ENCODE measurements around the gene MATCAP1. TPM values are rescaled to one million over a fixed set of nuclear protein-coding genes. Genes with fewer than 3 reads are reported as not detected.

The MATCAP1 gene
- polyA plus RNA-seq, 1 donor (not counting 4 experiments of a cell fraction or from before 2014, with no cell fraction given) = 13.3 TPM

DNA sequence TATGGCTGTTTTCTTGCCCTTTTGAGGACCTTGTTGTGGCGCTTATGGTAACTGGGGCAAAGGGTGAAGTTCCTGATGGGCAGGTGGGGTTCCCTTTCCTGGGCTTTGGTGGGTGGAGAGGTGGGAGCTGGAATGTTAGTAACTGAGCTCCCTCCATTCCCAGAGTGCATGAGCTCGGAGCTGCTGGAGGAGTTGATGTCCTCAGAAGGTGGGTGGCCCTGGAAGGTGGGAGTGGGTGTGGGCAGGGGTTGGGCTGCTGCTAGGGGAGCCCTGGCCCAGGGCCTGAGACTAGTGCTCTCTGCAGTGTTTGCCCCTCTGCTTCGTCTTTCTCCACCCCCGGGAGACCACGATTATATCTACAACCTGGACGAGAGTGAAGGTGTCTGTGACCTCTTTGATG is 13.9 kb upstream of the MATCAP1 start:
- Histone ChIP-seq H3K79me2 (ENCODE audit: control insufficient read depth, insufficient read depth, low read length) (peaks cover 46% of the 10 kb centered on the region), H4K20me1 (ENCODE audit: control insufficient read depth, extremely low read depth, insufficient read depth, low read length) (peaks cover 4% of the 10 kb centered on the region), H3K36me3 (ENCODE audit: control insufficient read depth in 2 of 2, extremely low read depth in 1 of 2, insufficient read depth in 2 of 2, low read length in 2 of 2) (peaks cover 40 to 49% of the 10 kb centered on the region in 2 experiments), H3K9me3 (ENCODE audit: control insufficient read depth, low read depth, low read length) (no peaks in the 10 kb centered on the region), H3K9me1 (ENCODE audit: control insufficient read depth, extremely low read depth, insufficient read depth, low read length) (peaks cover 4% of the 10 kb centered on the region), H3K4me2 (ENCODE audit: control insufficient read depth, extremely low read depth, insufficient read depth, low read depth, low read length) (no peak overlapping the region), H3K4me1 (ENCODE audit: control insufficient read depth, extremely low read depth, insufficient read depth, low read length) (peaks cover 28% of the 10 kb centered on the region), H3K4me3 (ENCODE audit: control insufficient read depth in 2 of 3, extremely low read depth in 1 of 3, insufficient read depth in 2 of 3, low read depth in 1 of 3, low read length in 3 of 3) (no peak overlapping the region), H3K27me3 (ENCODE audit: control insufficient read depth, extremely low read depth, insufficient read depth, low read length) (no peaks in the 10 kb centered on the region), H3K27ac (ENCODE audit: control insufficient read depth, insufficient read depth, low read length) (no peak overlapping the region), H3K9ac (ENCODE audit: control insufficient read depth, extremely low read depth, insufficient read depth, low read length) (no peak overlapping the region), H2AFZ (ENCODE audit: control insufficient read depth, low read length) (no peak overlapping the region)
- DNase-seq (ENCODE audit: low read depth, low spot score) (no peak), FAIRE-seq (no peak)
- dilution Hi-C loops (cut with MboI; ENCODE audit: extremely low pct_ligation_motif_present, low sequenced_read_pairs) = no loop called here
- TF ChIP-seq, protein P1, sequence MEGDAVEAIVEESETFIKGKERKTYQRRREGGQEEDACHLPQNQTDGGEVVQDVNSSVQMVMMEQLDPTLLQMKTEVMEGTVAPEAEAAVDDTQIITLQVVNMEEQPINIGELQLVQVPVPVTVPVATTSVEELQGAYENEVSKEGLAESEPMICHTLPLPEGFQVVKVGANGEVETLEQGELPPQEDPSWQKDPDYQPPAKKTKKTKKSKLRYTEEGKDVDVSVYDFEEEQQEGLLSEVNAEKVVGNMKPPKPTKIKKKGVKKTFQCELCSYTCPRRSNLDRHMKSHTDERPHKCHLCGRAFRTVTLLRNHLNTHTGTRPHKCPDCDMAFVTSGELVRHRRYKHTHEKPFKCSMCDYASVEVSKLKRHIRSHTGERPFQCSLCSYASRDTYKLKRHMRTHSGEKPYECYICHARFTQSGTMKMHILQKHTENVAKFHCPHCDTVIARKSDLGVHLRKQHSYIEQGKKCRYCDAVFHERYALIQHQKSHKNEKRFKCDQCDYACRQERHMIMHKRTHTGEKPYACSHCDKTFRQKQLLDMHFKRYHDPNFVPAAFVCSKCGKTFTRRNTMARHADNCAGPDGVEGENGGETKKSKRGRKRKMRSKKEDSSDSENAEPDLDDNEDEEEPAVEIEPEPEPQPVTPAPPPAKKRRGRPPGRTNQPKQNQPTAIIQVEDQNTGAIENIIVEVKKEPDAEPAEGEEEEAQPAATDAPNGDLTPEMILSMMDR (optimal IDR thresholded peaks at IDR 0.05 in 1 of 3, IDR thresholded peaks at IDR 0.05 in 1 of 3, conservative IDR thresholded peaks at IDR 0.05 in 1 of 3; ENCODE audit: extremely low read depth in 1 of 3, insufficient read depth in 2 of 3, low read length in 3 of 3) = no peak
- no peak for TF ChIP-seq EZH2 (IDR thresholded peaks at IDR 0.05; ENCODE audit: low read length)

DNA sequence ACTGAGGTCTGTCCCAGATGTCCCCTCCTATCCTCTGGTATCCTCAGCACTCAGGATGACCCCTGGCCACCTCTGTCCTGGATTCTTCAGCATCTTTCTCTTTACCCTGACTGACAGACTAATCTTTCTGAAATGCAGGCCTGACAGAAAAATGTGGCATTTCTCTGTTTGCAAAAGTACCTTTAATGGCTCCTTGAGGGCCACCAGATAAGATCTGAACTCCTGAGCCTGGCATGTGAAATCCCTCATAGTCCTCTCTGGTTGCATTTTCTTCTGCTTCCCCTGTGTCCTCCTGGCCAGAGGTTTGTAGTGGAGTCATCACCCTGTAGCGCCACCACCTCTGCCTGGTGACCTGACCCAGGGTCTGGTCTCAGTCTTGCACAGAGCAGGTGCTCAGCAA is 13.1 kb upstream of the MATCAP1 start:
- H3K9ac ChIP-seq (ENCODE audit: control insufficient read depth, extremely low read depth, insufficient read depth, low read length) = no peak overlapping the region
- no peaks in the 10 kb centered on the region for H3K9me3 ChIP-seq (ENCODE audit: control insufficient read depth, low read depth, low read length)
- H2AFZ ChIP-seq (ENCODE audit: control insufficient read depth, low read length) = no peak overlapping the region
- DNase-seq (ENCODE audit: low read depth, low spot score) (no peak), FAIRE-seq (no peak)
- H3K4me1 ChIP-seq (ENCODE audit: control insufficient read depth, extremely low read depth, insufficient read depth, low read length) = peaks cover 28% of the 10 kb centered on the region
- H3K79me2 ChIP-seq (ENCODE audit: control insufficient read depth, insufficient read depth, low read length) = peaks cover 53% of the 10 kb centered on the region
- dilution Hi-C loops (cut with MboI; ENCODE audit: extremely low pct_ligation_motif_present, low sequenced_read_pairs) = no loop called here
- no peak overlapping the region for H3K4me3 ChIP-seq (ENCODE audit: control insufficient read depth in 2 of 3, extremely low read depth in 1 of 3, insufficient read depth in 2 of 3, low read depth in 1 of 3, low read length in 3 of 3)
- H3K27me3 ChIP-seq (ENCODE audit: control insufficient read depth, extremely low read depth, insufficient read depth, low read length) = no peaks in the 10 kb centered on the region
- H3K4me2 ChIP-seq (ENCODE audit: control insufficient read depth, extremely low read depth, insufficient read depth, low read depth, low read length) = no peak overlapping the region
- peaks cover 33 to 48% of the 10 kb centered on the region in 2 experiments for H3K36me3 ChIP-seq (ENCODE audit: control insufficient read depth in 2 of 2, extremely low read depth in 1 of 2, insufficient read depth in 2 of 2, low read length in 2 of 2)
- H4K20me1 ChIP-seq (ENCODE audit: control insufficient read depth, extremely low read depth, insufficient read depth, low read length) = peaks cover 4% of the 10 kb centered on the region
- no peak overlapping the region for H3K27ac ChIP-seq (ENCODE audit: control insufficient read depth, insufficient read depth, low read length)
- no peak for TF ChIP-seq EZH2 (IDR thresholded peaks at IDR 0.05; ENCODE audit: low read length)
- TF ChIP-seq, protein P1 (optimal IDR thresholded peaks at IDR 0.05 in 1 of 3, IDR thresholded peaks at IDR 0.05 in 1 of 3, conservative IDR thresholded peaks at IDR 0.05 in 1 of 3; ENCODE audit: extremely low read depth in 1 of 3, insufficient read depth in 2 of 3, low read length in 3 of 3) = no peak
- H3K9me1 ChIP-seq (ENCODE audit: control insufficient read depth, extremely low read depth, insufficient read depth, low read length) = peaks cover 4% of the 10 kb centered on the region
